Spinal cord (tissue), 10 donors: ENCODE results near the gene SLC52A3. TPM values are rescaled to one million over a fixed set of nuclear protein-coding genes. Genes with fewer than 3 reads are reported as not detected.
A peak's percentile ranks its signal among the peaks of the same experiment; 100 is the strongest.
"Not testable (repeated sequence)": the region's sequence is repeated elsewhere in the genome, so short reads cannot be mapped to it uniquely, and the experiment has no call there.

Source experiments
- DNase-seq, 6 donors: peaks; one replicate each; pipeline versions ENCODE4 v3.0.0 to v3.0.0-alpha.2; 2013 to 2015; ENCODE audit warnings: low spot score in 6 of 6, low read depth in 4 of 6
- H3K27ac ChIP-seq: one replicate; pipeline ENCODE4 v1.5.1; 2013; ENCODE audit warnings: low read depth, low read length, control low read depth
- H3K27me3 ChIP-seq: one replicate; pipeline ENCODE4 v1.6.1; 2013; ENCODE audit warnings: low read length; ENCODE audit not compliant: control insufficient read depth, insufficient read depth
- H3K36me3 ChIP-seq: one replicate; pipeline ENCODE4 v1.6.1; 2013; ENCODE audit warnings: low read length; ENCODE audit not compliant: control insufficient read depth, insufficient read depth
- H3K4me1 ChIP-seq: one replicate; pipeline ENCODE4 v1.6.1; 2013; ENCODE audit warnings: low read length; ENCODE audit not compliant: control insufficient read depth, insufficient read depth
- H3K4me3 ChIP-seq: one replicate; pipeline ENCODE4 v1.5.1; 2013; ENCODE audit warnings: low read depth, low read length, control low read depth
- H3K9me3 ChIP-seq: one replicate; pipeline ENCODE4 v1.6.1; 2013; ENCODE audit warnings: low read length; ENCODE audit not compliant: control insufficient read depth, insufficient read depth
- WGBS: methylation state at CpG from one replicate; pipeline ENCODE4 v1.1.5; 2013; ENCODE audit warnings: missing lambda C conversion rate; ENCODE audit not compliant: insufficient coverage; 5-methylcytosine and 5-hydroxymethylcytosine counted together
- polyA plus RNA-seq, 2 donors: library from polyadenylated mRNA; unstranded; fragments of 120-200 nt; gene quantifications; one replicate each; pipeline ENCODE4 v1.2.1, GENCODE V29; 2013; ENCODE audit not compliant: insufficient read length in 2 of 2
- total RNA-seq, 2 donors: library from RNA; depleted of rRNA in 1 of 2; stranded (reverse); fragments of 120-200 nt in 1 of 2; fragments of >200 nt in 1 of 2; gene quantifications; one replicate each; pipeline versions ENCODE4 v1.2.3 to v1.2.4, GENCODE V29; 2013 to 2014
- donor health status: healthy.

SLC52A3 gene
- total and polyA plus RNA-seq, 4 donors = 1.0 to 1.2 (median 1.1) TPM

DNA sequence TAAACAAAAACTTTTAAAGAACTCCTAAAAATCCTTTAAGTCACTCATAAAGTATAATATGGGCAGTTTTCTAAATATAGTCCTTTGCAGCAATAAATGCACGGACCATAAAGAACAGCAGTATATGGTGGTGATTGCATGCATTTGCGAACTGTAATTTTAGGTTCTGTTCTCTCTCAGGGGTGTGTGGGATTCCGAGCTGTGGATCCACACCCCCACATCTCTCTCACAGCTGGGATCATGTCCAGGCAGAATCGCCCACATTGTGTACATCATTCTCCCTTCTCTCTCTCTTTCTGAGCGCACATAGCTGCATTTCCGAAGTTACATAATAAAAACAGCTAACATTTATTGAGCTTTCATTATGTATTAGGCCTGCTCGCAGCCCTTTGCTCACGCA is 28.6 kb downstream of the SLC52A3 start:
- DNase-seq = no peak
- no peak overlapping the region for H3K4me3 ChIP-seq
- H3K27ac ChIP-seq = no peak overlapping the region
- 100% methylated on average over 1 of the region's 8 CpGs for WGBS
- no peaks in the 10 kb centered on the region for H3K4me1 ChIP-seq
- H3K36me3 ChIP-seq = no peaks in the 10 kb centered on the region
- no peaks in the 10 kb centered on the region for H3K27me3 ChIP-seq
- peaks cover 2% of the 10 kb centered on the region for H3K9me3 ChIP-seq

DNA sequence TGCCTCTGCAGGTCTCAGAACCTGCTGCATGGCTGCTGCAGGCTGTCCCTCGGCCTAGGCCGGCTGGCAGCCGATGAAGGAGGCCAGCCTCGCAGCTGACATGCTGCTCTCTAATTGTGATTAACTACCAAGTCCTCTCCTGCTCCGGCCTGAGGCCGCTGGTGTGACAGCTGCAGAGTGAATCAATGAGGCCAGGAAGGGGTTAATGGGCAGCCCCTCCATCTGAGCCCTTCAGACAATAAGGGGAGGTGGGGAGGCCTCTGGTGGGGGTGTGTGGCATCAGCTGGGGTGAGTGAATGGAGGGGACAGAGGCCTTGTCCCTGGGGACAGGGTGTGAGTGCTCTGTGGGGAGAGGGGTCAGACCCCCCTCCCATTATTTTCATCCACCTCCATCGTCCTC is 34.4 kb downstream of the SLC52A3 start:
- Histone ChIP-seq H3K9me3 (no peaks in the 10 kb centered on the region), H3K4me3 (no peak overlapping the region), H3K36me3 (no peaks in the 10 kb centered on the region), H3K4me1 (peaks cover under 1% of the 10 kb centered on the region), H3K27me3 (no peaks in the 10 kb centered on the region), H3K27ac (no peak overlapping the region)
- 17% methylated on average over 7 of the region's 7 CpGs for WGBS
- DNase-seq = no peak

DNA sequence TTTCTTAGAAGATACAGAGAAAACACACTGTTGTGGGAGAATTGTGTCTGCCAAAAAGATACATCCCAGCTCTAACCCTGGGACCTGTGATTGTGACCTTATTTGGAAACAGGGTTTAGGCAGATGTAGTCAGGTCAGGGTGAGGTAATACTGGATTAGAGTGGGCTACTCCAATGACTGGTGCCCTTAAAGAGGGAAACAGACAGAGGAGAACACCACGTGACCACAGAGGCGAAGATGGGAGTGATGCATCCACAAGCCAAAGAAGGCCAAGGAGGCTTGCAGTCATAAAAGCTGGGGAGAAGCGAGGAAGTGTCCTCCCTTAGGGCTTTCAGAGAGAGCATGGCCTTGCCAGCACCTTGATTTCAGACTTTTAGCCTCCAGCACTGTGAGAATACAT is 35.6 kb downstream of the SLC52A3 start:
- no peaks in the 10 kb centered on the region for H3K36me3 ChIP-seq
- H3K27me3 ChIP-seq = peaks cover 4% of the 10 kb centered on the region
- no peak overlapping the region for H3K4me3 ChIP-seq
- DNase-seq = no peak
- no peaks in the 10 kb centered on the region for H3K9me3 ChIP-seq
- no peak overlapping the region for H3K27ac ChIP-seq
- H3K4me1 ChIP-seq = peaks cover 8% of the 10 kb centered on the region
- WGBS = 88% methylated on average over 3 of the region's 3 CpGs

DNA sequence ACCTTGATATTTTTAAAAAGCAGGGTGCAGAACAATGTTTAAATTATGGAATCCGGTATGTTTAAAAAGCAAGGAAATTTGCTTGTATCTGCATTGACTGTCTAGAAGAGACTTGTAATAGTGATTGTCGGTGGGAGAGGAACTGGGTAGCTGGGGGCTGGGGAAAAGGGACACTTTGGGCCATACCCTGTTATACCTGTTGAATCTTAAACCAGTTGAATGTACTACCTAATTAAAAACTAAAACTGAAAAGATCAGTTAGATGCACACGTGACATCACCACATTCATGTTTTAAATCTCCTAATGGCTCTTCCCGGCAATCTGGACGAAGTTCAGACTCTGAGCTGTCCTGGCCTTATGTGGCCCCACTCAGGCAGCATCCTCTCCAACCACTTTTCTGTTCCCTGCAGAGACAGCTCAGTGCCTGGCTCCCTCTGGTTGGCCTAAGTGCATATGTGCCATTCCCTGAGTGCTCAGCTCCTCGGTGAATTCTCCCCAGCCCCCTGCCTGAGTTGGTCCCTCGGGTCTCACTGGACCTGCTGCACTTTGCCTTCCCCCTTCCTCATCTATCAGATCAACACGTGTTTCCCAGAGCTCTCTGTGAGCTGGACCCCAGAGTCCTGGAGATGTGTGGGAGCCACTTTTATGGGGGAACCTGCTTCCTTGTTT is 36.3 kb downstream of the SLC52A3 start:
- no peaks in the 10 kb centered on the region for H3K9me3 ChIP-seq
- peaks cover 8% of the 10 kb centered on the region for H3K4me1 ChIP-seq
- H3K4me3 ChIP-seq = no peak overlapping the region
- no peaks in the 10 kb centered on the region for H3K36me3 ChIP-seq
- 71% methylated on average over 5 of the region's 8 CpGs for WGBS
- no peak overlapping the region for H3K27ac ChIP-seq
- peaks cover 4% of the 10 kb centered on the region for H3K27me3 ChIP-seq
- DNase-seq = no peak

DNA sequence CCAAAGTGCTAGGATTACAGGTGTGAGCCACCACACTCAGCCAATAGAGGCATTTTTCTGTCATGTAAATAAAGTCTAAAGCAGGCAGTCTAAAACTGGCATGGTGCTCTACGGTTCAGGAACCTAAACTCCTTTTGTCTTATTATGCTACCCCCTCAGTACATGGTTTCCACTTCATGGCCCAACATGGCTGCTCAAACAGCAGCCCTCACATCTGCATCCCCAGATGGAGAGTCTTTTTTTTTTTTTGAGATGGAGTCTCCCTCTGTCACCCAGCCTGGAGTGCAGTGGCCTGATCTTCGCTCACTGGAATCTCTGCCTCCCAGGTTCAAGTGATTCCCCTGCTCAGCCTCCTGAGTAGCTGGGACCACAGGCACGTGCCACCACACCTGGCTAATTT is 38.3 kb downstream of the SLC52A3 start:
- H3K4me3 ChIP-seq = no peak overlapping the region
- 100% methylated on average over 1 of the region's 3 CpGs for WGBS
- no peaks in the 10 kb centered on the region for H3K9me3 ChIP-seq
- H3K36me3 ChIP-seq = no peaks in the 10 kb centered on the region
- peaks cover 8% of the 10 kb centered on the region for H3K4me1 ChIP-seq
- H3K27ac ChIP-seq = no peak overlapping the region
- no peak for DNase-seq
- peaks cover 8% of the 10 kb centered on the region for H3K27me3 ChIP-seq

DNA sequence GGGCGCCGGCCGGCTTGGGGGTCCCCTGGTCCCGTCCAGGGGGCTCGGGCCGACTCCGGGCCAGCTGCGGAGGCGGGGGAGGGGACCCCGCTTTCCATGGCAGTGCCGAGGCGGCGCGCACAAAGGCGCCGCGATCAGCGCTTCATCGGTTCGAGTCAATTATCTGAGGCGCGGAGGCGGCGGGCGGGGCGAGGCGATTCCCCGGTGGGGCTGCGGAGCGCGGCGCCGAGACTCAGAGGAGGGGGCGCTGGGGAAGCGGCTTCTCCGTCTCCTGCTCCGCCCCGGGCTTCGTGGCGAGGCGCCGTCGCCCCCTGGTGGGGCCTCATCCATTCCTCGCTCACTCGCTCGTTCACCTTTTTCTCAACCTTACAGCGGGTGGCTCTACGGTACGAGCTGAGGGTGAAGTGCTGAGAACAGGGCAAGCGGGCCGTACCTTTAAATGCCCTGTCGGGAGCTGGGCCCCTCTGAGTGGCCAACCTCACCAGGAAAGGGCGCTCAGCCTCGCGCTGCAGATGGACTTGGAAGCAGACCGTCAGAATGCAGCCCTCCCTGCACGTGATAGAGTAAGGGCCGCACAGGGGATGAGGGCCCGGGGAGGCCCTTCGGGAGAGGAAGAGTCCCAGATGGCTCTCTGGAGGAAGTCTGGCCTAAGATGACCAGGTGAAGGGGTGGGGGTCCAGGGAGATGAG is 39.9 kb downstream of the SLC52A3 start:
- under 1% methylated on average over 52 of the region's 60 CpGs for WGBS
- H3K27ac ChIP-seq = no peak overlapping the region
- H3K4me3 ChIP-seq = peak overlapping the region; percentile 16
- no peaks in the 10 kb centered on the region for H3K36me3 ChIP-seq
- no peaks in the 10 kb centered on the region for H3K9me3 ChIP-seq
- peaks cover 8% of the 10 kb centered on the region for H3K27me3 ChIP-seq
- peak in 5 of 6 donors; percentile 54 to 96 (median 66) for DNase-seq
- H3K4me1 ChIP-seq = peaks cover 8% of the 10 kb centered on the region

DNA sequence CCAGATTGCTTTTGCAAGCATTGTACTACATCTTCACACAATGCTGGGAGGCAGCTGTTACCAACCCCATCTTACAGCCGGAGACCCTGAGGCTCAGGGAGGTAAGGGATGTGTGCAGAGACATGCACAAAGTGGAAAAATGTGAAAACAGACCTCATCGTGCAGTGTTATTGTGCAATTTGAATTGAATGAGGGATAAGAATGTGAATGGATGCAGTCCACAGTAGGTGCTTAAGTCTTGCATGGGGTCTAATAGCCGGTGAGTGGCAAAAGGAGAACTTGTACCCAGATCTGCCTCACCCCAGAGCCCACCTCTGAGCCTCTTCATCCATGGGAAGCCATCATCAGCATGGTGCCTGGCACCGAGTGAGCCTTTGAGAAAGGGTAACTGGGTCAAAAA is 42.1 kb downstream of the SLC52A3 start:
- Histone ChIP-seq H3K4me1 (peaks cover 8% of the 10 kb centered on the region), H3K36me3 (no peaks in the 10 kb centered on the region), H3K4me3 (no peak overlapping the region), H3K27me3 (peaks cover 8% of the 10 kb centered on the region), H3K27ac (no peak overlapping the region), H3K9me3 (no peaks in the 10 kb centered on the region)
- no peak for DNase-seq
- 67% methylated on average over 1 of the region's 4 CpGs for WGBS

DNA sequence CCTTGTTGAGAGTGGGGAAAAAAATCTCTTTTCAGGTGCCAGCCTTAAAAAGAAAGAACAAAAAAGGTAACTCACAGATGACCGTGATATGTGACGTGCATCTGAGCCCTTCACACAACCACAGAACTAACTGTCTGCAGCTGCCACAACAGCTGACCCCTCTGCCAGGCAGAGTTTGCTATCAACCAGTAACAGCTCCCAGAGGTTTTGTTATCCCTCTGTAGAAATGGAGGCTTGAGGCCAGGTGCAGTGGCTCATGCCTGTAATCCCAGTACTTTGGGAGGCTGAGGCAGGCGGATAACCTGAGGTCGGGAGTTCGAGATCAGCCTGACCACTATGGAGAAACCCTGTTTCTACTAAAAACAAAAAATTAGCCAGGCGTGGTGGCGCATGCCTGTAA is 42.8 kb downstream of the SLC52A3 start:
- Histone ChIP-seq H3K4me1 (peaks cover 8% of the 10 kb centered on the region), H3K9me3 (no peaks in the 10 kb centered on the region), H3K27me3 (peaks cover 8% of the 10 kb centered on the region), H3K27ac (no peak overlapping the region), H3K4me3 (no peak overlapping the region), H3K36me3 (no peaks in the 10 kb centered on the region)
- DNase-seq = no peak
- 95% methylated on average over 5 of the region's 7 CpGs for WGBS

DNA sequence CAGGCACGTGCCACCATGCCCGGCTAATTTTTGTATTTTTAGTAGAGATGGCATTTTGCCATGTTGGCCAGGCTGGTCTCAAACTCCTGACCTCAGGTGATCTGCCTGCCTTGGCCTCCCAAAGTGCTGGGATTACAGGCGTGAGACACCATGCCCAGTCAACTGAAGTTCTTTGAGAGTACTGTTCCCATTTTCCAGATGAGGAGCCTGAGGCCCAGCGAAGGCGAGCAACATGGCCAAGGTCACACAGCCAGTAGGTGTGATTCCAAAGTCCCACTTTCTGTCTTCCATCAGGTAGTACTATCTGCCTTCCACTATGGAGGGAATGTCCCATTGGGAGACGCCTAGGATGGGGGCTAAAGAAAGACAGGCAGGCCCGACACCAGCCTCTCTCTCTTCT is 43.5 kb downstream of the SLC52A3 start:
- DNase-seq, H3K27ac ChIP-seq, H3K9me3 ChIP-seq, H3K27me3 ChIP-seq, H3K4me3 ChIP-seq, H3K36me3 ChIP-seq: not testable (repeated sequence)
- WGBS = 93% methylated on average over 4 of the region's 7 CpGs
- H3K4me1 ChIP-seq = peaks cover 12% of the 10 kb centered on the region

DNA sequence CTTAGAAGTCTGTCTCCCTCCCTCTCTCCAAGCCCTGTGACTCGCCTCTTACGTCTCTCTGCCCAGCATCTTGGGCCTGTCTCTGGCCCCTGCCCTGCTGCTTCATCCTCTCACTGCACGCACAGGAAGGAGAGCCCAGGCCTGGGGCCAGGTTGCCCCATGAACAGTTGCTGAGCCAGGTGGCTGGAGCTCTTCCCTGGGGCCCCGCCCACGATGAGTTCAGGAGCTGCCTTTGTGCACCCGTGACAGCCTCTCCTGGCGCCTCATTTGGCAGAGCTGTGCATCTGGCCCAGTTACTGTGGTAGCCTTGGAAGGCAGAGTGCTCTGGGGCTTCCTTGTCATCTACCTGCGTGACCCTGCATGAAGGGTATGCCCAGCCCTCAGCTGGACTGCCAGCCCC is 44.5 kb downstream of the SLC52A3 start:
- WGBS = 64% methylated on average over 8 of the region's 8 CpGs

More for the DNA sequence above, 44.5 kb downstream of the SLC52A3 start:
- H3K36me3 ChIP-seq = no peaks in the 10 kb centered on the region
- peaks cover 13% of the 10 kb centered on the region for H3K4me1 ChIP-seq
- H3K4me3 ChIP-seq = no peak overlapping the region
- DNase-seq = peak in 1 of 6 donors; percentile 50
- peaks cover 8% of the 10 kb centered on the region for H3K27me3 ChIP-seq
- no peaks in the 10 kb centered on the region for H3K9me3 ChIP-seq
- H3K27ac ChIP-seq = no peak overlapping the region
